Suppressor macrophage (primary cell): ENCODE data around the gene AMN1.
"Not testable (repeated sequence)": the region's sequence is repeated elsewhere in the genome, so short reads cannot be mapped to it uniquely, and the experiment has no call there.

Experiments used
- DNase-seq, 4 experiments: peaks; one replicate each; pipeline ENCODE4 v3.0.0-alpha.2; 2020 to 2022

AMN1 gene

GRCh38 chr12:31733549-31734432 lies 5.0 kb upstream of the AMN1 start:
- peak in 2 of 4 experiments; percentile 22 to 26 for DNase-seq

- peak in 1 of 4 experiments; percentile 13 for DNase-seq
These were observed 4.2 kb upstream of the AMN1 start for GRCh38 chr12:31732926-31733548.

- not testable (repeated sequence) for DNase-seq
These were observed 2.4 kb upstream of the AMN1 start for GRCh38 chr12:31731203-31731602.

GRCh38 chr12:31729705-31730104 lies 884 bp upstream of the AMN1 start:
- DNase-seq: peak in 1 of 4 experiments; percentile 12

- DNase-seq: peak in 2 of 4 experiments; percentile 53 to 55
These were observed 418 bp downstream of the AMN1 start for GRCh38 chr12:31728289-31728916.

- peak in 2 of 4 experiments; percentile 54 to 56 for DNase-seq
These were observed 1.6 kb downstream of the AMN1 start for GRCh38 chr12:31727192-31727591.

GRCh38 chr12:31726575-31726974 lies 2.2 kb downstream of the AMN1 start:
- DNase-seq: no peak

- DNase-seq: peak; percentile 42 to 70 (median 60)
These were observed 4.3 kb downstream of the AMN1 start for GRCh38 chr12:31724557-31724956.

GRCh38 chr12:31722580-31722979 lies 6.2 kb downstream of the AMN1 start:
- no peak for DNase-seq

- not testable (repeated sequence) for DNase-seq
These were observed 10.2 kb downstream of the AMN1 start for GRCh38 chr12:31718542-31719198.

- DNase-seq: not testable (repeated sequence)
These were observed 11.8 kb downstream of the AMN1 start for GRCh38 chr12:31716998-31717397.

GRCh38 chr12:31715283-31715825 lies 13.5 kb downstream of the AMN1 start:
- peak; percentile 74 to 90 (median 83) for DNase-seq

- DNase-seq: no peak
These were observed 14.2 kb downstream of the AMN1 start for GRCh38 chr12:31714406-31715271.

- no peak for DNase-seq
These were observed 15.9 kb downstream of the AMN1 start for GRCh38 chr12:31712877-31713276.

GRCh38 chr12:31710021-31710818 lies 18.6 kb downstream of the AMN1 start:
- DNase-seq: no peak

GRCh38 chr12:31708118-31708517 lies 20.7 kb downstream of the AMN1 start:
- not testable (repeated sequence) for DNase-seq

GRCh38 chr12:31705621-31706020 lies 23.2 kb downstream of the AMN1 start:
- DNase-seq: no peak

GRCh38 chr12:31702047-31702446 lies 26.8 kb downstream of the AMN1 start:
- DNase-seq: peak; percentile 11 to 40 (median 30)

GRCh38 chr12:31689921-31690320 lies 38.9 kb downstream of the AMN1 start:
- not testable (repeated sequence) for DNase-seq

- peak; percentile 61 to 92 (median 86) for DNase-seq
These were observed 41.7 kb downstream of the AMN1 start for GRCh38 chr12:31687101-31687527.
